ENCODE results near the gene MRTFA.
"Not testable (repeated sequence)": the region's sequence is repeated elsewhere in the genome, so short reads cannot be mapped to it uniquely, and the experiment has no call there.

MRTFA gene

GRCh38 chr22:40540265-40540664, 96.3 kb downstream of the MRTFA start:
- in situ Hi-C loops (cut with MboI; ENCODE audit: low pct_unique_long_range_greater_than_20kb, low sequenced_read_pairs, unreplicated experiment): no loop called here
- TF ChIP-seq, protein P1, sequence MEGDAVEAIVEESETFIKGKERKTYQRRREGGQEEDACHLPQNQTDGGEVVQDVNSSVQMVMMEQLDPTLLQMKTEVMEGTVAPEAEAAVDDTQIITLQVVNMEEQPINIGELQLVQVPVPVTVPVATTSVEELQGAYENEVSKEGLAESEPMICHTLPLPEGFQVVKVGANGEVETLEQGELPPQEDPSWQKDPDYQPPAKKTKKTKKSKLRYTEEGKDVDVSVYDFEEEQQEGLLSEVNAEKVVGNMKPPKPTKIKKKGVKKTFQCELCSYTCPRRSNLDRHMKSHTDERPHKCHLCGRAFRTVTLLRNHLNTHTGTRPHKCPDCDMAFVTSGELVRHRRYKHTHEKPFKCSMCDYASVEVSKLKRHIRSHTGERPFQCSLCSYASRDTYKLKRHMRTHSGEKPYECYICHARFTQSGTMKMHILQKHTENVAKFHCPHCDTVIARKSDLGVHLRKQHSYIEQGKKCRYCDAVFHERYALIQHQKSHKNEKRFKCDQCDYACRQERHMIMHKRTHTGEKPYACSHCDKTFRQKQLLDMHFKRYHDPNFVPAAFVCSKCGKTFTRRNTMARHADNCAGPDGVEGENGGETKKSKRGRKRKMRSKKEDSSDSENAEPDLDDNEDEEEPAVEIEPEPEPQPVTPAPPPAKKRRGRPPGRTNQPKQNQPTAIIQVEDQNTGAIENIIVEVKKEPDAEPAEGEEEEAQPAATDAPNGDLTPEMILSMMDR (IDR thresholded peaks at IDR 0.05; ENCODE audit: extremely low read depth, insufficient read depth, missing control alignments): no peak
- no peak for DNase-seq (ENCODE audit: low spot score)

DNA sequence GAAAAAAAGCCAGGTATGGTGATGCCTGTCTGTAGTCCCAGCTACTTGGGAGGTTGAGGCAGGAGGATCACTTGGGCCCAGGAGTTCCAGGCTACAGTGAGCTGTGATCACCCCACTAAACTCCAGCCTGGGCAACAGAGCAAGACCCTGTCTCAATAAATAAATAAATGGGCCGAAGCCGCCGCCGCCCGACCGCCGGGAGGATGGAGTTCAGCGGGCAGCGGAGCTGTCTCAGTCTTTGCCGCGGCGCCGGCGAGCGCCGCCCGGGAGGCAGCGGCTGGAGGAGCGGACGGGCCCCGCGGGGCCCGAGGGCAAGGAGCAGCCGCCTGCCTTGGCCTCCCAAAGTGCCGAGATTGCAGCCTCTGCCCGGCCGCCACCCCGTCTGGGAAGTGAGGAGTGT, 100.4 kb downstream of the MRTFA start:
- DNase-seq (ENCODE audit: low spot score); in situ Hi-C loops (cut with MboI; ENCODE audit: low pct_unique_long_range_greater_than_20kb, low sequenced_read_pairs, unreplicated experiment): not testable (repeated sequence)

- TF ChIP-seq, protein P1 (IDR thresholded peaks at IDR 0.05; ENCODE audit: extremely low read depth, insufficient read depth, missing control alignments): no peak
- in situ Hi-C loops (cut with MboI; ENCODE audit: low pct_unique_long_range_greater_than_20kb, low sequenced_read_pairs, unreplicated experiment): no loop called here
Observed at GRCh38 chr22:40535642-40536041, 100.9 kb downstream of the MRTFA start.

DNA sequence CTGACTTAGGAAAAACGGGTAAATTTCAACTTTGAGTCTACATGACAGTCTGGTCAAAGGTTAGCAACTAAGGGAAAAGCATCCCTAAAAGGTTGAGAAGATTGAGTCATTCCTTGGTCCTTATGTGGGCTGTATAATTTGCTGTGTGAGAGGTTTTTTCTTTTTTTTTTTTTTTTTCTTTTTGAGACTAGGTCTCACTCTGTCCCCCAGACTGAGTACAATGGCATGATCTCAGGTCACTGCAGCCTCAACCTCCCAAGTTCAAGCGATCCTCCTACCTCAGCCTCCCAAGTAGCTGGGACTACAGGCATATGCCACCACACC, 101.4 kb downstream of the MRTFA start:
- DNase-seq (ENCODE audit: low spot score): no peak
- in situ Hi-C loops (cut with MboI; ENCODE audit: low pct_unique_long_range_greater_than_20kb, low sequenced_read_pairs, unreplicated experiment): no loop called here
- TF ChIP-seq, protein P1 (IDR thresholded peaks at IDR 0.05; ENCODE audit: extremely low read depth, insufficient read depth, missing control alignments): no peak

More at GRCh38 chr22:40535642-40536041, 100.9 kb downstream of the MRTFA start:
- no peak for DNase-seq (ENCODE audit: low spot score)

DNA sequence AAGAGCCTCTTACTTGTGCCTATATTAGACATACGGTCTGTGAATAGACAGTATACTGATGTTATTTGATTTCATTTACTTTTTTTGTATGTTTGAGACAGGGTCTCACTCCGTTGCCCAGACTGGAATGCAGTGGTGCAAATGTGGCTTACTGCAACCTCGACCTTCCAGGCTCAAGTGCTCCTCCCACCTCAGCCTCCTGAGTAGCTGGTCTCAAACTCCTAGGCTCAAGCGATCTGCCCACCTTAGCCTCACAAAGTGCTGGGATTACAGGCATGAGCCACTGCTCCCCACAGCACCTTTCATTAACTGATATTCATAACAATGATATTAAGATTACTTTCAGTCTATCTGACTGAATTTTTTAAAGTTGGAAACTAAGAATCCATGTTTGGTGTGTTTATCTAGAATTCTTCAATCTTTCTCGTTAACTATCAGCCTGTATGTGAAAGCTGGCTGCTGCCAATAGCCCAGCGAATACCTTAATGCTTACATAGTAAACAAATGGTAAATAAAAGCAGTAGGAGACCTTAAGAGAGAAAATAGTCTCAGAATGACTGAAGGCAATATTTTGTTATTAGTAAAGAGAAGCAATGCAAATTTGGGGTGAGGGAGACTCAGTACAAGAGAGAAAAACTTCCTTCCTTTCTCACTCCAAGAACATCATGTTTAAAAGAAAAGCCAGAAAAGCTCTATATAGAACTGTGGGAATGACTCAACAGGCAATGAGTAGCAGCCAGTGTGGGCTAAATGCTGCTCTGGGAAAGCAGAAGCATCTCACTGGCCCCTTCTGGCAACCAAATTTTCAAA, 101.9 kb downstream of the MRTFA start:
- TF ChIP-seq, protein P1 (IDR thresholded peaks at IDR 0.05; ENCODE audit: extremely low read depth, insufficient read depth, missing control alignments): no peak
- in situ Hi-C loops (cut with MboI; ENCODE audit: low pct_unique_long_range_greater_than_20kb, low sequenced_read_pairs, unreplicated experiment): no loop called here
- DNase-seq (ENCODE audit: low spot score): no peak

DNA sequence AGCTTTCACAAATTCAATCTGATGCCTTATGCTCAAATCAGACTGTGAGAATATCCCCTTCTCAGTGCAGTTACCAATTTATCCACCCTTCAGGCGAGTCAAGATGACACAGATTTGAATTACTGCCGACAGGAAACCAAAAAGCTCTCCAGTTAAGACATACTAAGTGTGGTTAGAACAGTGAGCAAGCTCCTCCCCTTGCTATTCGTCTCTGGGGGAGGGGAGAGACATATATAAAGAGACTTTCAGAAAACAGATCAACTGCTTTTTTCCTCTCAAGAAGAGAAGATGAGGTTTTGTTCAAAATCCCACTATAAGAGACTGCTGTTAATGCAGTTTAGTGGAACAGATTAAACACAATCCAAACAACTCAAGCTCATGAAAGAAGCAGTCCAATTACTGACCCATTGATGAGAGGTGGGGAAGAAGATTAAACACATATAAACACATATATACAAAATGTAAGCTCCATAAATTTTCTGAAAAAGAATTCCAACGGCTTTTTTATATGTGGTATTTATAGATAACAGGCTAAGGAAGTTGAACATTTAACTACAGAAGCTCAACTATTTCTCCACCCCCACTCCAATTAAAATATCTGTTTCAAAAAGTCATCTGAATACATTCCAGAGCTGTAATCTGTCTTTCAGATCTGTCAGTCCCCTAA, 102.7 kb downstream of the MRTFA start:
- TF ChIP-seq, protein P1 (IDR thresholded peaks at IDR 0.05; ENCODE audit: extremely low read depth, insufficient read depth, missing control alignments): no peak
- in situ Hi-C loops (cut with MboI; ENCODE audit: low pct_unique_long_range_greater_than_20kb, low sequenced_read_pairs, unreplicated experiment): no loop called here
- peak; percentile 82 for DNase-seq (ENCODE audit: low spot score)
